Panc1 (cell line): ENCODE results near the gene FAF1. TPM values are rescaled to one million over a fixed set of nuclear protein-coding genes. Genes with fewer than 3 reads are reported as not detected.

Source experiments
- ATAC-seq: fragments of 200-7000 bp; cut with Tn5 transposase; 2 replicates; pipeline ENCODE4 v1.9.1; 2020; ENCODE audit warnings: mild to moderate bottlenecking, moderate library complexity
- BruUV-seq: library from RNA; stranded (reverse); fragments of 400-500 nt; replicated peaks from 2 replicates; lab custom pipeline; 2021; lab: Mats Ljungman, UMichigan
- CTCF ChIA-PET: fragments of 300-600 bp; sonication (Branson Sonifier 250); formaldehyde crosslinking; loops from one replicate; lab custom pipeline; 2022; ENCODE audit warnings: antibody characterized with exemption; lab: Charles Lee
- POLR2A ChIA-PET: fragments of 300-600 bp; sonication (Branson Sonifier 250); formaldehyde crosslinking; loops from one replicate; lab custom pipeline; 2022; ENCODE audit warnings: antibody characterized with exemption; lab: Charles Lee
- DNase-seq: peaks from one replicate; pipeline ENCODE4 v3.0.0-alpha.2; 2010; ENCODE audit warnings: low read depth, low spot score
- H3K27ac ChIP-seq: 2 replicates; pipeline ENCODE4 v1.5.1; 2011; ENCODE audit warnings: mild to moderate bottlenecking, low read length, inconsistent platforms
- H3K27me3 ChIP-seq: fragments of 200-500 bp; sonication (Bioruptor generic); 2 replicates; pipeline ENCODE4 v1.6.0; 2014; ENCODE audit warnings: low read length, inconsistent platforms; ENCODE audit not compliant: control insufficient read depth, insufficient read depth
- H3K36me3 ChIP-seq: fragments of 200-500 bp; sonication (Bioruptor generic); 2 replicates; pipeline ENCODE4 v1.5.1; 2014; ENCODE audit warnings: inconsistent platforms, mild to moderate bottlenecking, low read length, moderate library complexity; ENCODE audit not compliant: control insufficient read depth, insufficient read depth
- H3K4me1 ChIP-seq: 2 replicates; pipeline ENCODE4 v1.5.1; 2011; ENCODE audit warnings: inconsistent platforms, mild to moderate bottlenecking, low read length, moderate library complexity; ENCODE audit not compliant: control insufficient read depth, insufficient read depth
- H3K4me3 ChIP-seq, 2 experiments: 2 replicates each; pipeline ENCODE4 v1.5.1; 2011 to 2012; ENCODE audit warnings: low read depth in 2 of 2, low read length in 2 of 2, mild to moderate bottlenecking in 2 of 2, inconsistent platforms in 1 of 2, moderate library complexity in 1 of 2
- H3K9me3 ChIP-seq: fragments of 200-500 bp; sonication (Bioruptor generic); 2 replicates; pipeline ENCODE4 v1.5.1; 2014; ENCODE audit warnings: low read depth, mild to moderate bottlenecking, inconsistent platforms, low read length, moderate library complexity; ENCODE audit not compliant: control insufficient read depth, insufficient read depth
- POLR2AphosphoS5 ChIP-seq: IDR thresholded peaks from 2 replicates; pipeline ENCODE4 v1.6.1; 2012; ENCODE audit warnings: mild to moderate bottlenecking, low read depth, low read length, moderate library complexity
- REST ChIP-seq, 2 experiments: IDR thresholded peaks; 2 replicates each; pipeline ENCODE4 v1.6.1; 2011 to 2012; ENCODE audit warnings: low read depth in 2 of 2, control low read depth in 1 of 2, low read length in 1 of 2, mild to moderate bottlenecking in 1 of 2, moderate library complexity in 1 of 2; ENCODE audit not compliant: insufficient read depth in 1 of 2
- SIN3A ChIP-seq: IDR thresholded peaks from 2 replicates; pipeline ENCODE4 v1.6.1; 2012; ENCODE audit warnings: low read depth, mild to moderate bottlenecking, low read length, moderate library complexity, borderline replicate concordance; ENCODE audit not compliant: insufficient read depth
- TCF7L2 ChIP-seq: IDR thresholded peaks from 2 replicates; pipeline ENCODE4 v1.6.1; 2011; ENCODE audit warnings: mild to moderate bottlenecking, low read depth, low read length, inconsistent platforms
- in situ Hi-C: cut with HindIII; loops from 2 replicates; pipeline ENCODE4 v1.10.0; 2016; ENCODE audit warnings: low sequenced_read_pairs, low pct_unique_long_range_greater_than_20kb
- intact Hi-C: fragments of 100-400 bp; cut with micrococcal nuclease; formaldehyde crosslinking; loops from one replicate; pipeline ENCODE4 v1.10.0; 2022; ENCODE audit not compliant: unreplicated experiment
- total RNA-seq: library from RNA; stranded (reverse); gene quantifications from one replicate; pipeline ENCODE4 v1.2.1, GENCODE V29; 2021; ENCODE audit not compliant: unreplicated experiment
- TF ChIP-seq, protein P1 (sequence below): fragments of 450-650 bp; IDR thresholded peaks from 2 replicates; pipeline ENCODE4 v1.5.1; 2017; ENCODE audit warnings: mild to moderate bottlenecking

The FAF1 gene
- total RNA-seq, 1 experiment from 2014 or later: 101 TPM

DNA sequence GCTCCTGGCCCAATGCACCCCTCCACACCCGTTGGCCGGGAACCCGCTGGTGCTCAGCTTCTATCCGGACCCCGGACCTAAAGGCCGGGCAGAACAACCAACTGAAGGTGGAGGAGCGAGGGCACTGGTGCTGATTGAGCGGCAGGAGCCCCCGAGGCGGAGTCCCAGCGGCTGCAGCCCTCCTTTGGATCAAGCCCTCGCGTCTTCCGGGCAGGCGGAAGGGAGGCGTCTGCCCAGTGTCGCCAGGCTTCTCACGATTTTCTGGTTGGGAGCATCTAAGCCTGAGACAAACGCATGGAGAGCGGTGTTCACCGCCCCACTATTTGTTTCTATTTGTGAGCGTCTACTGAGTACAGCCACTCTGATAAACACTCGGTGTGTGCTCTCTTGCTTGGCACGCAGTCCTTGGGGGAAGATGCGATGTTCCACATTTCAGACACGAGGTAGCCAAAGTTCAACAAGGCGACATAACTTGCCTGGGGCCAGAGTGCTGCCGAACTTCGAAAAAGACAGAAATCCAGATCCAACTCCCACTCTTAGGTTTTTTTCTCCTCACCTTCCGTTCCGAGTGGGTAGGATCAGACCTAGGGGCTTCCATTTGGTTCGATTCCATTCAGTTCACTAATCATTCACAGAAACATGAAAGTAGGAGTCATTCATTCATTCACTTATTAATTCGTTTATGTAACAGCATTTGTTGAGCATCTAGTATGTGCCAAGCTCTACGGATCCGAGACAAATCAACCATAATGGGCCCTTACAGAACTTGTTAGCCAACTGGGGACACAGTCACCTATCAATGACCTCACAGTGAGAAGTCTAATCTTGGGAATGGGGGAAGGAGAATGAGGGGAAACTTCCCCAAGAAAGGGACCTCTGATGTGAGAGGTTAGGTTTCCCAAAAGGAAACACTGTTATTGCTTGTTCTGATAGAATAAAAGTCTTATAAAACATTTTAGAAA lies 532.0 kb downstream of the FAF1 start:
- ChIA-PET POLR2A (no interaction called here), CTCF (no interaction called here)
- in situ Hi-C loops (no loop called here), intact Hi-C loops (no loop called here)
- no TSS peak for BruUV-seq
- Histone ChIP-seq H3K4me3 (no peak overlapping the region), H3K4me1 (no peaks in the 10 kb centered on the region), H3K36me3 (no peaks in the 10 kb centered on the region), H3K27me3 (peaks cover 18% of the 10 kb centered on the region), H3K27ac (no peak overlapping the region), H3K9me3 (no peaks in the 10 kb centered on the region)
- ATAC-seq: no peak
- DNase-seq: no peak
- TF ChIP-seq TCF7L2 (no peak), SIN3A (no peak), POLR2AphosphoS5 (no peak), REST (IDR thresholded peaks at IDR 0.05; ENCODE audit: insufficient read depth in 1 of 2, low read depth in 2 of 2, low read length in 1 of 2) (no peak)
- TF ChIP-seq, protein P1, sequence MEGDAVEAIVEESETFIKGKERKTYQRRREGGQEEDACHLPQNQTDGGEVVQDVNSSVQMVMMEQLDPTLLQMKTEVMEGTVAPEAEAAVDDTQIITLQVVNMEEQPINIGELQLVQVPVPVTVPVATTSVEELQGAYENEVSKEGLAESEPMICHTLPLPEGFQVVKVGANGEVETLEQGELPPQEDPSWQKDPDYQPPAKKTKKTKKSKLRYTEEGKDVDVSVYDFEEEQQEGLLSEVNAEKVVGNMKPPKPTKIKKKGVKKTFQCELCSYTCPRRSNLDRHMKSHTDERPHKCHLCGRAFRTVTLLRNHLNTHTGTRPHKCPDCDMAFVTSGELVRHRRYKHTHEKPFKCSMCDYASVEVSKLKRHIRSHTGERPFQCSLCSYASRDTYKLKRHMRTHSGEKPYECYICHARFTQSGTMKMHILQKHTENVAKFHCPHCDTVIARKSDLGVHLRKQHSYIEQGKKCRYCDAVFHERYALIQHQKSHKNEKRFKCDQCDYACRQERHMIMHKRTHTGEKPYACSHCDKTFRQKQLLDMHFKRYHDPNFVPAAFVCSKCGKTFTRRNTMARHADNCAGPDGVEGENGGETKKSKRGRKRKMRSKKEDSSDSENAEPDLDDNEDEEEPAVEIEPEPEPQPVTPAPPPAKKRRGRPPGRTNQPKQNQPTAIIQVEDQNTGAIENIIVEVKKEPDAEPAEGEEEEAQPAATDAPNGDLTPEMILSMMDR: no peak

GRCh38 chr1:50427086-50427817 lies 532.8 kb downstream of the FAF1 start:
- peaks cover 18% of the 10 kb centered on the region for H3K27me3 ChIP-seq
- H3K9me3 ChIP-seq: no peaks in the 10 kb centered on the region
- in situ Hi-C loops: no loop called here
- ATAC-seq: no peak
- ChIA-PET CTCF (no interaction called here), POLR2A (no interaction called here)
- no peak overlapping the region for H3K4me3 ChIP-seq
- intact Hi-C loops: no loop called here
- BruUV-seq: no TSS peak
- no peak for DNase-seq
- TF ChIP-seq REST (IDR thresholded peaks at IDR 0.05; ENCODE audit: insufficient read depth in 1 of 2, low read depth in 2 of 2, low read length in 1 of 2): no peak
- TF ChIP-seq TCF7L2: no peak
- no peak for TF ChIP-seq SIN3A
- TF ChIP-seq POLR2AphosphoS5: no peak
- TF ChIP-seq, protein P1: no peak
- no peak overlapping the region for H3K27ac ChIP-seq
- H3K36me3 ChIP-seq: no peaks in the 10 kb centered on the region
- no peaks in the 10 kb centered on the region for H3K4me1 ChIP-seq
